Amniotic stem cell (primary cell): ENCODE results near the gene NOXRED1.
"Not testable (repeated sequence)": the region's sequence is repeated elsewhere in the genome, so short reads cannot be mapped to it uniquely, and the experiment has no call there.

ENCODE experiments used
- DNase-seq: peaks from one replicate; lab custom pipeline; 2025; lab: John Stamatoyannopoulos, UW

The NOXRED1 gene, protein sequence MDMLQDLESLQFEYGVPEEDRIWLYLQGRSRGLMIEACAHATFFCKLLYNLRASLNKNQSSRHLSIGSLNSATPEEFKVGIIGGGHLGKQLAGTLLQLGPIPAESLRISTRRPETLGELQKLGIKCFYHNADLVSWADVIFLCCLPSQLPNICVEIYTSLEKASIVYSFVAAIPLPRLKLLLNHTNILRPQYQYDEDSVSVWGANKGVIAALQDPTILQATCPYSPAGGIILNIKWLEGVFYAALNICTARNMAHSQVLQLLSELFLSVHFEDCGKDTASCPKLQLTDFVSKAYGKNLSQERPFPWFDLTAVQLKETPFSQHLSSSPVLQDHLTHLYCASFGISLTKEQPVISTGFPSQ

DNA sequence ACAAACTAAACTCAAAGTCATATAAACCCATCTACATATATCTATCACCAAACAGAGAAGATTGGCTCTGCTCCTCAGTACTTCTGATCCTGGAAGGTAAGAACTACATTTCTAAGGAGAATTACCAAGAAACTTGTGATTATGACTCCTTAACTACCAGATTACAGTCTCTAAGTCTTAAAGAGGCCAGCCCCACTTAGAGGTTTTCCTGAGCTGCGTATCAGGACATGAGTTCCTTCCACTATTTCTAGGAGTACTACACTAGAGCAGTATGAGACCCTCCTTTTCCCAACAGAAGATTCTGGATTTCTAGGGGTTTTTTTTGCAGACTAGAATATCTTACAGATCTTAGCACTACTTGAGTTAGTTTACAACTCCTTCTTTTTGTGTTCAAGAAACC, at the start of gene NOXRED1:
Gene NOXRED1 (minus strand): TSS at position 101 of the 400 bp plus-strand sequence. CDS start 634 bp downstream, outside the sequence.
- DNase-seq: no peak

DNA sequence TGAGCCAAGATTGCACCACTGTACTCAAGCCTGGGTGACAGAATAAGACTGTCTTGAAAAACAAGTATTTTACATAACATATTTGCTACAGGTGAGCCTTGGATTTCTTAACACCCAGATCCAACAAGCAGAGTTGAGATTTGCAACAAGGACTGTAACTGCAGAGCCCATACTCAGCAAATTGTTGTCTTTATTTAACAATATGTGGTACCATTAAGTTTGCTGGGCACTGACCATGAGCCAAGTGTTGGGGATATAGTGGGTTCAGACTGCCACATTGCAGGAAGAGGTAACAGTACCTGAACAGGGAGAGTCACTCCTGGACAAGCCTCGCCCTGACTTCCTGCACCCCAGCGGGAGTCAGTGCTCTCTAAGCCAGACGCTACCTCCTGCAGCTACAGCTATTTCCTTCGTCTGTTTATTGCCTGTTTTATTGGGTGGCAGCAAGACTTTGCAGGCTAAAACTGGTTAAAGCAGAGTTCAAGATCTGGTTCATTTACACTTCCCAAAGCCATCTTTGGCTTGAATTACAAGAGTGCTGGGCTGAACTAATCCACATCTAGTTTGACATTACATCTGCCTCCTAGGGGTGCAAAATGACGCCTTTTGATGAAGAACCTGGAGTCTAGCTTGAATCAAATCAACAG, 47.0 kb upstream of the NOXRED1 start:
- no peak for DNase-seq

DNA sequence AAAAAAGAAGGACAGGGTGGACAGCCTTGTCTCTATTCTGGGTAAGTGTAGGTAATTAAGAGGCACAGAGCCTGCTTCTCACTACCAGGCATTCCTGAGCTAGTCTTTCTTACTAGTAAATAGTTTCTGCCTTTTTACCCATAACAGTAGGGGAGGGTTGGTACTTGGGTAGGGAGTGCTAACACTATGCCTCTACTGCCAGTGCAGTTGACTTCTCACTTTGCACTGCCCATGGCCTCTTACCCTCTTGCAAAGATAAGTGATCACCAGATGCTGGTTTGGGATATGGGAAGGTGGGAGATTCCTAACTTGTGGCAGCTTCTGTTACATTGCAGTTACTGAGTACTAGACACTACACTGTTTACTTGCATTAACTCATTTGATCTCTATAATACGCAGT, 46.2 kb upstream of the NOXRED1 start:
- no peak for DNase-seq

DNA sequence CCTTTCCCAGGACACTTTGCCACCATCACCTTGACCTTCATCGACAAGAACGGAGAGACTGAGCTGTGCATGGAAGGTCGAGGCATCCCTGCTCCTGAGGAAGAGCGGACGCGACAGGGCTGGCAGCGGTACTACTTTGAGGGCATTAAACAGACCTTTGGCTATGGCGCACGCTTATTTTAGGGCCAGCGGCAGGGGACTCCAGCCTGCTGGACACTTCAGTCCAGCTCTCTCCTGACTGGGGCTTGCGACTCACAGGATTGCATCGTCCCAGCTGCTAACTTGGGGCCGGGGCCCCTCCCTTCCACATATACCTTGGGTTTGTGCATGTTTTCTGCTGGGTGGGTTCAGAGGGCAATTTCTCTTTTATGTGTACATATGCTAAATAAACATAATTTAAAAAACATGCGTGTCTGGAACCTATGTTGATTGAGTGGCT, 45.8 kb upstream of the NOXRED1 start:
- DNase-seq: no peak

DNA sequence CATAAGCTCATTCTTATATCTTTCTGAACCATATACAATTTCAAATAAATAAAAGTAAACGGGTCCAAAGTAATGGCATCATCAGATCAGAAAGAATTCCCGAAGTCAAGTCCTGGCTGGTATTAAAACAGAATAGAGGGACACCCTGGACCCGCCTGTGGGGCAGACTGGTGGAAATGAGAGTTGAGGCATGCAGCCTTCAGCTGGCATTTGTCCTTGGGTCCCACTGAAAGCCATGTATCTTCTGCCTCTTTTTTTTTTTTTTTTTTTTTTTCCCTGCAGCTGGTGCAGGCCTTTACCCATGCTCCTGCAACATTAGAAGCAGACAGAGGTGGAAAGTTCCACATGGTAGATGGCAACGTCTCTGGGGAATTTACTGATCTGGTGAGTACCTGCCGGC, 44.5 kb upstream of the NOXRED1 start:
- DNase-seq: no peak

DNA sequence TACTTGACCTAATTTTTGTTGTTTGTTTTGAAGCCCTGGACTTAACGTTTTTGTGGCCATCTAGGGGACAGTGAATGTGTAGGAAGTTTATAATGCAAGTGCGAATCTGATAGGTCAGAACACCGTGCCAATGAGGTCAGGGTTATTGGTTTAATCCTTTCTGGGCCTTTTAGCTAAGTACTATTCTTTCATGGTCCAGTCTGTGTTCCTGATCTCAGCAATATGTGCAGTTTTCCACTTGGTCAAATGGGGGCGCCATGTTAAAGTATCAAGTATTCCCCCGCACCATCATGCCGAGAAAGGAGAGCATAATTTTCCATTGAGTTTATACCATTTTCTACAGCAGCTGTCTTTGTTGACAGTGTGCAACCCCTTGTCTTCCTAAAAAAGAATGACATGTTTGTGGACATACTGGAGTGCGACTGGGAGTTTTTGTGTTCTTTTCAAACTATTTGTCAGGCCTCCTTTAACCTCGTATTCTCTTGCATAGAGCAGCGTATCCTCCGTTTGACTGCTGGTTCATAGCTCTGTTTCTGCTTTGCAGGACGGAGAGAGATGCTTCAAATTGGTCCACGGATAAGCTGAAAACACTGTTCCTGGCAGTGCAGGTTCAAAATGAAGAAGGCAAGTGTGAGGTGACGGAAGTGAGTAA, 35.9 kb upstream of the NOXRED1 start:
- DNase-seq: peak; percentile 46

DNA sequence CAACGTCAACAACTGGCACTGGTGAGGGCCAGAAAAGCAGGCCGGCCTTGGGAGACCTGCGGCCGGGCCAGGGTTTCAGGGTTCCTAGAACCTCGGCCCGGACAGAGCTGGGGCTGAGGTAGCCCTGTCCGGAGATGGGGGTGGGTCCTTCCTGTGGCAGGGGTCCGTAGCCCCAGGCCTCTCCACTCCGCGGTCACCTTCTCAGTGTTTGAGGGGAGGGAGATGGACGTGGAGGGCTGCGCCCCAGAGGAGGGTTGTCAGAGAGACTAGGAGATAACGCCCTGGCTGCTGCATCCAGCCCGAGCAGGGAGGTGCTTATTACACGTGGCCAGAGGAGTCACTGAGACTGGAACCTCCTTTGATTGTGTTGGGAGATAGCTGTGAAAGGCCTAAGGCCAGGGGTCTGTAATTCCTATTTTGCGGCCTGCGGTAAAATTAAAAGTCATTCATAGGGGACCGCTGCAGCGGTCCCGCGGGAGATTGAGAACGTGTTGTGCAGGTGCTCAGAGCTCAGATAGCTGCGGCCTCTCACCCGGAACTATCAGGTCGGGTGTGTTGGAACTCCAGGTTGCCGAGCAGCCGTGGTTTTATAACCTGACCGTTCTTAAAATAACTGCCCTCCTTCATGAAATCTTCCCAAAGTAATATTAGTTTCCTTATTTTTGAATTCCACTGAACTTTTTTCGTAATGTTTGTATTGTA, 35.1 kb upstream of the NOXRED1 start:
- DNase-seq: no peak

DNA sequence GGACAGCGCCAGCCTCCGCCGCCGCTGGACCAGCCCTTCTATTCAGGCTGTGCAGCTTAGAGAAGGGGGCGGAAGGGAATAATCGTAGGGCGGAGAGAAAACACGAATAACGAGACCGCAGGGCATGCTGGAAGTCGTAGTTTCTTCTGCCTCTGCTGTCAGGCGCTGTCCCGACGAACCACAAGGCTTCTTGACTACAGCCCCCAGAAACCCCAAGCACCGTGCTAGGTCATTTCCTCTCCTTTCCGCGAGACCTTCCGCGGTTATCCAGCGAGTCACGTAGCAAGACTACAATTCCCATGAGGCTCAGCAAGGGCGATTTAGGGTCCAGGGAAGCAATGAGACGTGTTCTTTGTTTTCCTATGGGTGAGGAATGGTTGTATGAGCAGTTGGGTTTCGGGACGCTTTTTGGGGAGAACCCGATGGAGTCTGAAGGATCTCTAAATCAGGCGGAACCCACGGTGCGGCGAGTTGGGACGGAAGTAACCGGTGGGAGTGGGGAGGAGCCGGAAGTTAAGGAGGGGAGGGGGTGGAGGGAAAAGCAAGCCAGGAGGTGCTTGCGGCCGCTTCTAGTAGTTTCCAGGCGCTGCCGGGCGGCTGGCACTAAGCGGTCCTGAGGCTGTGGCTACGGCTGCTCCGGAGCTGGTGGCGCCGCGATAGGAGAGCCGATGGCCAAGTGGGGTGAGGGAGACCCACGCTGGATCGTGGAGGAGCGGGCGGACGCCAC, 34.4 kb upstream of the NOXRED1 start, which contains the start of the genes AHSA1 and VIPAS39:
Gene AHSA1 (plus strand): TSS at position 572 of the 727 bp plus-strand sequence. CDS start 97 bp downstream, at position 669.
Gene VIPAS39 (minus strand): TSS at position 80 of the 727 bp plus-strand sequence. CDS start 3,499 bp downstream, outside the sequence.
- DNase-seq: peak; percentile 98

DNA sequence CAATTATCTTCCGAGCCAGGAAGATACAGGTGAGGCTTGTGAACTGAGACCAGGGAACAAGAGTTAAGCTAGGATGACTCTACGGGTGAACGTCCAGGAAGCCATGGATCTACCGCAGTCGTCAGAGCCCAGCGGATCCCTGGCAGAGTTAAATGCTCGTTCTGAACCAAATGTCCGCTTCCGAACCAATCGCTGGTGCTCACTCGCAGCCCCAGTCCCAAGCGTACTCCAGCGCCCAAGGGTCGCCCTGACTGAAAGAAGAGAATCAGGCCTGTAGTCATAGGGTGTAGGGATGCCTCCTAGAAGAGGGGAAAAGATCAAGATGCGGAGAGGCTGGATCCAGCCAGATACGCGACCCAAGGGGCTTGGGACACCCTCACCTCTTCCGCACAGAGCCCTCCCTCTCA, 33.8 kb upstream of the NOXRED1 start:
- DNase-seq: peak; percentile 1

DNA sequence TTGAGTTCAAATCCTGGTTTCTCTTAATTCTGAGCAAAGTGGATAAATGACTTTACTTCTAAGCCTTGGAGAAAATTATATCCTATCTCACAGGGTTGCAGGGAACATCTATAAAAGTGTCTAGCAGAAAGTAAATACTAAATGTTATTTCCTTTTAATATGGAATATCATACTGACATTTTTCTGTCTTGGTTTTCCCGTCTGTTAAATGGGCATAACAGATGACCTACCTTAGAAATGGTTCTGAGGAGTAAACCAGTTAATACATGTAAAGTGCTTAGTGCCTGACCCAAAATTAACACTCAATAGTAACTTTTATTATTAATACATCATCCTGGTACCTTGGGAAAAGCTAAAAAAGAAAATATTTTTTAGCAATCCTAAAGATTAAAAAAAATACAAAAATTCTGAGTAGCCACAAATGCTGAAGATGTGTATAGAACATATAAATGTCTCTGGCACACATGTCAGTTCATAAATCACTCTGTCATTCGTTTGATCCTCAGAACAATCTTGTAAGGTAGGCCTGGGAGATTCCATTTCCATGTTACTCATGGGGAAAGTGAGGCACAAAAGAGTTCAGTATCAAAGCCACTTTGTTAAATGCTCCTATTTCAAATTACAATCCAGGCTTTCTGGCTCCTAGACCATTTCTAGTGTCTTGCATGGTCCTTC, 32.8 kb upstream of the NOXRED1 start:
- DNase-seq: no peak

DNA sequence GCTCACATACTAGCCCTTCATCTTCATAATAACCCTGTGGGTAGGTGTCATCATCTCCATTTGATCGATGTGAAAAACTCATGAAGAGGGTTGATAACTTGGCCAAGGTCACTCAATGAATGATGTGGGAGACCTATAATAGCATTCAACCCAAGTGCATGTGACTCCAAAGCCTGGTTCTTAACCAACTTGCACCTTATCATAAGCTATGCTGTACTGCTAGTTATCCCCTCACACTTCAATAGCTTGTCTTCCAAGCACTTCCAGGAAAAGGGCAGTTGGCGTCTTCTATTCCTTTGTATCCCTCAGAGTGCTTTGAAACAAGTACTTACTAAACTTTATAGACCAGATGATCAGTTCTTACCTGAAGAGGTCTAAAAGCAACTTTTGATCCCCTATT, 18.9 kb upstream of the NOXRED1 start:
- DNase-seq: no peak

DNA sequence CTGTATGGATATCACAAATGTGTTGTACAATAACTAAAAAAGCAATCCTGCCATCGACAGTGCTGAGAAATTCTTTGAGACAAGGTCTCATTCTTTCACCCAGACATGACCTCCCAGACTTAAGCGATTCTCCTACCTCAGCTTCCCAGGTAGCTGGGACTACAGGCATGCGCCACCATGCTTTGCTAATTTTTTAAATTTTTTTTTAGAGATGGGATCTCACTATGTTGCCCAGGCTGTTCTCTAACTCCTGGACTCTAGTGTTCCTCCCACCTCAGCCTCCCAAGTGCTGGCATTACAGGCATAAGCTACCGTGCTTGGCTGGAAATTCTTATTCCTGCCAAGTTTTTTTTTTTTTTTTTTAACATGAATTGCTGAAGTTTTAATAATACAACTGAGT, 16.5 kb upstream of the NOXRED1 start:
- DNase-seq: no peak

DNA sequence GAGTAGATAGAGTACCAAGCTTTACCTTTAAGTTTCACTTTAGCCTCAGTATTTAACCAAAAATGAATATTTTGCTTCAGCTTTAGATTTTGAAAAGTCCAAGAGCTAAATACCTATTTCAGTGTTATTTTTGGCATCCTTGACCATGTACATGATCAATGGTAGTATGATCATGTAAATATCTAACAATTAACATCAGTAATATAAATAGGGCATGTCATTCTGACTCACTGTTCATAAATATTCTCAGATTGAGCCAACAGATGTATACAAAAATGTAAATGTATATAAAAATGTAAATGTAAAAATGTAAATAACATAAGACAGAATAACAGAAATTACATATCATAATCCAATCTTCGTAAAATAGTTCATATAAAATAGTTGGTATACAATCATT, 15.3 kb upstream of the NOXRED1 start:
- DNase-seq: no peak

DNA sequence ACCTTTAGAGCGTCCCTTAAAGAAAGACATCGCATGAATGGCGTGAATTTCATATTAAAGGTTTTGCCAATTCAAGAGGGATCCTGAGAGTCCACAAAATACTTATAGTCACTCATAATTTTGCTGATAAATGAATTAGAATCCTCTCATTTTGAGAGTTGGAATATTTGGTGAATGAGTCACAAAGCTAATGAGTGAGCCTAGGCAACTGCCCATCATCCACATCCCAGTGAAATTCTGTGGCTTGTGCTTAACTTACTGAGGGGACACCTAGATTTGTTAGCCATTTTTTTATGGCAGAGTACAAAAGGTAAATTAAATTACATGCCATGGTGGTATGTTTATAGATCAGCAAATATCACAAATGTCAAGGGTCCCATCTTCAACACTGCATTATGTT, 12.7 kb upstream of the NOXRED1 start:
- DNase-seq: no peak

DNA sequence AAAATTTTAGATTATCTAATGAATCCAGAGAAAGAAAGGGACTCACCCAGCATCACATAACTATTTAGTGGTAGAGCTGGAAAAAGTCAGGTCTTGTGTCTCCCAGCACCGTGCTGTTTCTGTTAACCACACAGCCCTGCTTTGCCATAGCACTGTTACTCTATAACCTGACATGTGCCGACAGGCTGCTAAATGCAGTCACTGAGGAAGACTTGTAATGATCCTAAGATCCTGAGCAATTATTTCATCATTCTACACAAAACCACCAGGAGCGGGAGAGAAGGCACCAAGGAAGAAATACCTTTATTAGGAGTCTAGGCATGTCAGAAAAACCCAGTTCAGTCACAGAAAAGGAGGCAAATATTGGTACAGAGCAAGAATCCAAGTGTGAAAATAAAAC, 3.1 kb upstream of the NOXRED1 start:
- DNase-seq: no peak

DNA sequence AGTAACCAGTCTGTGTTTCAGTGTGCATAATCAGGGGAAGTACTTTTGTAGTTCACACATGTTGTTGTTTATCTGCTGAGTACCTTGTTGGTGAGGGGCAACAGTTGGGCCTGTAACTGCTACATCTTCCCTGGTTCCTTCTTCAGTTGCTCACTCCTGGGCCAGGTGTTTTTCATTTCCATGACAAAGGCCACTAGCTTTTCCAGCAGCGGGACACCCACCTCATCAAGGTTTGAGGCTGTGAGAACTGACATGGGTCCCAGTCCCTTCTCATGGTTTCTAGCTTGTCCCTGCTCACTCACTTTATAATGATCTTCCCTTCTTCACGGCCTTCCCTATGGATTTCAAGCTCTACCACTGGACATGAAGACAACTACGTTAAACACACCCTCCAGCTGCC, 1.5 kb upstream of the NOXRED1 start:
- DNase-seq: no peak

DNA sequence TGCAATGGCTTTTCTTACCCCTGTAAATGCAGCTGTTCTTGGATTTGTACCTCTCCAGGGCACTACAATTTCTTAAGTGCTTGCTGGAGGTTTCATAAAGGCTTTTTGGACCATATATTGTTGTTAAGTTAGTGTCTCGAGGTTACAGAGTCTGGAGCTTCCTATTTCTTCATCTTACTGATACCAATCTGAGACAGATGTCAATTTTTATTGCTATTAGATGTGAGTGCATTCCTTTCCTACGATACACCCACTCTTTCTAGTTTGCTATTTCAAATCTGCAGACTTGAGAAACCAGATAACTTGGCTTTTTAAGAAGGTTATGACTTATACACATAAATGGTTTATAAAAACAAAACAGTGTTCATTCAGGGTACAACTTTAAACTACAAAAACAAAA, 2.1 kb downstream of the NOXRED1 start:
- no peak for DNase-seq

DNA sequence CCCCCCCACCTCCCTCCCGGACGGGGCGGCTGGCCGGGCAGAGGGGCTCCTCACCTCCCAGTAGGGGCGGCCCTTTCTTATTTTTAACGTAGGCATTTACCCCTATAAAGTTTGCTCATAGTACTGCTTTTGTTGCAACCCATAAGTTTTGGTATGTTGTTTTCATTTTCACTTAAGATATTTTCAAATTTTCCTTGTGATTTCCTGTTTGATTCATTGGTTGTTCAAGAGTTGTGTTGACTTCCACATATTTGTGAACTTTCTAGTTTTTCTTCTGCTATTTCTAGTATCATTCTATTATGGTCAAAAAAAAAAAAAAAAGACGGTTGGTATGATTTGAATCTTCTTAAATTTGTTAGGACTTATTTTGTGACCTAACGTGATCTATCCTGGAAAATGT, 6.5 kb downstream of the NOXRED1 start:
- no peak for DNase-seq

DNA sequence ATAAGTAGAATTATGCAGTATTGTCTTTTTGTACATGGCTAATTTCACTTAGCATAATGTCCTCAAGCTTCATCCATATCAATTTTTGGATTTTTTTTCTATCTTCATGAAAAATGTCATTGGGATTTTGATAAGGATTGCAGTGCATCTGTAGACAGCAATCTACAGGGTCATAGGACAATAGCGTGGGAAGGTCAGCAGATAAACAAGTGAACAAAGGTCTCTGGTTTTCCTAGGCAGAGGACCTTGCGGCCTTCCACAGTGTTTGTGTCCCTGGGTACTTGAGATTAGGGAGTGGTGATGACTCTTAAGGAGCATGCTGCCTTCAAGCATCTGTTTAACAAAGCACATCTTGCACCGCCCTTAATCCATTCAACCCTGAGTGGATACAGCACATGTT, 7.2 kb downstream of the NOXRED1 start:
- DNase-seq: not testable (repeated sequence)

DNA sequence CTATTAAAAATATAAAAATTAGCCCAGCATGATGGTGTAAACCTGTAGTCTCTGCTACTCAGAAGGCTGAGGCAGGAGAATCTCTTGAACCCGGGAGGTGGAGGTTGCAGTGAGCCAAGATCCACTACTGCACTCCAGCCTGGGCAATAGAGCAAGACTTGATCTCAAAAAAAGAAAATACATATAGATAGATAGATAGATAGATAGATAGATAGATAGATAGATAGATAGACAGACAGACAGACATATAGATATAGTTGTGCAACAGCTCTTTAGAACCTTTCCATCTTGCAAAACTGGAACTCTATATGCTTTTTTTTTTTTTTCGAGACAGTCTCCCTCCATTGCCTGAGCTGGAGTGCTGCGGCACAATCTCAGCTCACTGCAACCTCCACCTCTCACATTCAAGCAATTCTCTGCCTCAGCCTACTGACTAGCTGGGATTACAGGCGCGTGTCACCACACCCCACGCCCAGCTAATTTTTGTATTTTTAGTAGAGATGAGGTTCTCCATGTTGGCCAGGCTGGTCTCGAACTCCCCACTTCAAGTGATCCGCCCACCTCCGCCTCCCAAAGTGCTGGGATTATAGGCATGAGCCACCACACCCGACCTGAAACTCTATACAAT, 7.8 kb downstream of the NOXRED1 start:
- DNase-seq: not testable (repeated sequence)
